GM10248 (cell line): ENCODE results near the gene RPAP2.

Experiments
- CTCF ChIA-PET: fragments of 300-600 bp; sonication (Branson Sonifier 250); formaldehyde crosslinking; extraction: SDS; loops from one replicate; lab custom pipeline; 2021; ENCODE audit warnings: antibody characterized with exemption; lab: Yijun Ruan, JAX
- POLR2A ChIA-PET: fragments of 350-650 bp; sonication (Branson Sonifier 250); formaldehyde crosslinking; extraction: SDS; loops from one replicate; lab custom pipeline; 2020; ENCODE audit warnings: antibody characterized with exemption; lab: Yijun Ruan, JAX
- DNase-seq: peaks from one replicate; pipeline ENCODE4 v3.0.0; 2012; ENCODE audit errors: extremely low spot score
- TF ChIP-seq, protein P1 (sequence below): IDR thresholded peaks from 2 replicates; pipeline ENCODE4 v1.5.1; 2012; ENCODE audit warnings: mild to moderate bottlenecking, low read depth; ENCODE audit errors: extremely low read depth, missing control alignments, control extremely low read depth

RPAP2 gene

DNA sequence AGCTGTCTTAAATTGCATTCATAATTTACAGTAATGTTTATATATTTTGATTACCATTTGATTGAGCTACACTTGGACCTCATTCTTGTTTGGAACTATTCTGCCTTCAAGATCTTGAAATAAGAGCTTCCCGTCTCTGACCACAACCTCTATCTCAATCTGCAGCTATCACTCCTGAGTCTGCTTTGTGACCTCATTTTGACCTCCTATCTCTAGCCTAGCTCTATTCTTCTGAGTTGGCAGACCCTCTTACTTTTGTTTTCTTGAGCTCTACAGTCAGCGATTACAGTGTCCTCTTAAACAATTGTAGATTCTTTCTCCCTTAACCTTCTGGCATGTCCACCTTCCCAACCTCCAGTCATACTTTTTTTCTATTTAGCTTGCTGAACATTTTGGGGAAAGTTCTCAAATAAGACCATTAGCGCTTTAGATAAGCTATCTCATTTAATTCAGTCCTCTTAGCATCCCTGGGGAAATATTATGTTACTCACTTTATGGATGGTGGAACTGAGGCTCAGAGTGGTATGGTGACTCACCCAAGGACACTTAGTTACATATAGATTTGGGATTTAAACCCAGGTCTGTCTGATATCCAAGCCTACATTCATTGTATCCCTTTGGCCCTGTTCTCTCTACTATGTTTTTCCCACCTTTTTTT lies 19.1 kb downstream of the RPAP2 start:
- ChIA-PET POLR2A (no interaction called here), CTCF (interaction anchor here (1.0 to 2.5 kb wide), 3 partner anchors 8 to 11 kb away, joined by 3 to 12 read pairs (median 4); no protein-coding TSS in a partner anchor)
- TF ChIP-seq, protein P1, sequence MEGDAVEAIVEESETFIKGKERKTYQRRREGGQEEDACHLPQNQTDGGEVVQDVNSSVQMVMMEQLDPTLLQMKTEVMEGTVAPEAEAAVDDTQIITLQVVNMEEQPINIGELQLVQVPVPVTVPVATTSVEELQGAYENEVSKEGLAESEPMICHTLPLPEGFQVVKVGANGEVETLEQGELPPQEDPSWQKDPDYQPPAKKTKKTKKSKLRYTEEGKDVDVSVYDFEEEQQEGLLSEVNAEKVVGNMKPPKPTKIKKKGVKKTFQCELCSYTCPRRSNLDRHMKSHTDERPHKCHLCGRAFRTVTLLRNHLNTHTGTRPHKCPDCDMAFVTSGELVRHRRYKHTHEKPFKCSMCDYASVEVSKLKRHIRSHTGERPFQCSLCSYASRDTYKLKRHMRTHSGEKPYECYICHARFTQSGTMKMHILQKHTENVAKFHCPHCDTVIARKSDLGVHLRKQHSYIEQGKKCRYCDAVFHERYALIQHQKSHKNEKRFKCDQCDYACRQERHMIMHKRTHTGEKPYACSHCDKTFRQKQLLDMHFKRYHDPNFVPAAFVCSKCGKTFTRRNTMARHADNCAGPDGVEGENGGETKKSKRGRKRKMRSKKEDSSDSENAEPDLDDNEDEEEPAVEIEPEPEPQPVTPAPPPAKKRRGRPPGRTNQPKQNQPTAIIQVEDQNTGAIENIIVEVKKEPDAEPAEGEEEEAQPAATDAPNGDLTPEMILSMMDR, result no peak
- DNase-seq, result no peak

DNA sequence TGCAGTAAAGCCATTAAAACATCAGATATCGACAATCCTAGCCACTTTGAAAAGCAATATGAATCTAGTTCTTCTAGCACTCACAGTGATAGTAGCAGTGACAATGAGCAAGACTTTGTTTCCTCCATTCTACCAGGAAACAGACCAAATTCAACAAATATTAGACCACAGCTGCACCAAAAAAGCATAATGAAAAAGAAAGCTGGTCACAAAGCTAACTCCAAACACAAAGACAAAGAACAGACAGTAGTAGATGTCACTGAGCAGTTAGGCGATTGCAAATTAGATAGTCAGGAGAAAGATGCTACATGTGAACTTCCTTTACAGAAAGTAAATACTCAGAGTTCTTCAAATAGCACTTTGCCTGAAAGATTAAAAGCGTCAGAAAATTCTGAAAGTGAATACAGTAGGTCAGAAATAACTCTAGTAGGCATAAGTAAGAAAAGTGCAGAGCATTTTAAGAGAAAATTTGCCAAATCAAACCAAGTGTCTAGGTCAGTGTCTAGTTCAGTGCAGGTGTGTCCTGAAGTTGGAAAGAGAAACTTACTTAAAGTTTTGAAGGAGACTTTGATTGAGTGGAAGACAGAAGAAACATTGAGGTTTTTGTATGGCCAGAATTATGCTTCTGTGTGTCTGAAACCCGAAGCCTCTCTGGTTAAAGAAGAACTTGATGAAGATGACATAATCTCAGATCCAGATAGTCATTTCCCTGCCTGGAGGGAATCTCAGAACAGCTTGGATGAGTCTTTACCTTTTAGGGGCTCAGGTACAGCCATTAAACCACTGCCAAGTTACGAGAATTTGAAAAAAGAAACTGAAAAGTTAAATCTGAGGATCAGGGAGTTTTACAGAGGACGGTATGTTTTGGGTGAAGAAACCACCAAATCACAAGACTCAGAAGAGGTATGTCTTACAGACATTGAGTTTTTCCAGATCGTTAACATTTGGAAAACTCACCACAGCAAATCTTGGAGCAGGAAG lies 24.9 kb downstream of the RPAP2 start:
- ChIA-PET POLR2A (no interaction called here), CTCF (no interaction called here)
- no peak for DNase-seq
- TF ChIP-seq, protein P1, result no peak

DNA sequence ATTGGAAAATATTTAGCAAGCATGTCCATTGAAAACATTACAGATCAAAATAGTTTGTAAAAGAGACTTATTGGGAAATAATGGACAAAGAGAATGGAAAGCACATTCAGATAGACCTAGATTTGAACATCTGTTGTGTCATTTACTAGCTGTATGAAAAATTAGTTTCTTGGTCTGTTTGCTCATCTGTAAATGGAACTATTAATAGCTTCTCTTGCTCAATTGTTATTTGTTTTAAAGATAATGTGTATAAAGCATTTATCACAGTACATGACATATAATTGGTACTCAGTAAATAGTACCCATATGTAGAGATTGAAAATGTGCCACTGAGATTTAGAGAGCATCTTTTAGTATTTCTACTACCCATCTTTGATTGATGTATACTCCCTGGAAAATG lies 25.9 kb downstream of the RPAP2 start:
- no peak for DNase-seq
- ChIA-PET CTCF (interaction anchor here (1.1 kb wide), 1 partner anchor 11 kb away, joined by 3 read pairs; no protein-coding TSS in a partner anchor), POLR2A (no interaction called here)
- TF ChIP-seq, protein P1, result no peak

DNA sequence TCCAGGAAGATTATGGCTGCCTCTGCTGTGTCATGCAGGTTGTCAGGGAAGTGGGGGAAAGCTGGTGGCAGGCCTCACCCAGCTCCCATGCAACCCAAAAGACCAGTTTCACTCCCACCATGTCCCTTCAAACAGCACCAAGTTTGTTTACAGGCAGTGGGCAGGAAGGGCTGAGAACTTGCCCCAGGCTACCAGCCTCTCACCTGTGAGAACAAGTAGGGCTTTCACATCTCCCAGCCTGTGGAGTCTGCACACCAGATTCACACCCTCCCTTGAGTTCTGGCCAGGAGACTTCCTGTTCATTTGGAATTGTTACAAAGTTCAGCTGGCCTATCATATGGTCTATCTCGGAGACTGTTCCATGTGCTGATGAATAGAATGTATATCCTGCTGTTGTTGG lies 27.8 kb downstream of the RPAP2 start:
- DNase-seq, result no peak
- ChIA-PET CTCF (interaction anchor here (1.1 to 1.8 kb wide), 3 partner anchors 8 to 17 kb away, joined by 3 to 8 read pairs (median 6); no protein-coding TSS in a partner anchor), POLR2A (no interaction called here)
- TF ChIP-seq, protein P1, result no peak

DNA sequence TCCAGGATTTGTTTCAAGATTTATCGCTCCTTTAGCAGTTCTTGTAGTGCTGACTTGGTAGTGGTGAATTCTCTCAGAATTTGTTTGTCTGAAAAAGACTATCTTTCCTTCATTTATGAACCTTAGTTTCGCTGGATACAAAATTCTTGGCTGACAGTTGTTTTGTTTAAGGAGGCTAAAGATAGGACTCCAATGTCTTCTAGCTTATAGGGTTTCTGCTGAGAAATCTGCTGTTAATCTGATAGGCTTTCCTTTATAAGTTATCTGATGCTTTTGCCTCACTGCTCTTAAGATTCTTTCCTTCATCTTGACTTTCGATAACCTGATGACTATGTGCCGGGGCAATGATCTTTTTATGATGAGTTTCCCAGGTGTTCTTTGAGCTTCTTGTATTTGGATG lies 28.9 kb downstream of the RPAP2 start:
- TF ChIP-seq, protein P1, result no peak
- no peak for DNase-seq
- CTCF ChIA-PET, result interaction anchor here (1.1 kb wide), 3 partner anchors 9 to 15 kb away, joined by 3 to 5 read pairs (median 4); no protein-coding TSS in a partner anchor
- POLR2A ChIA-PET, result no interaction called here

DNA sequence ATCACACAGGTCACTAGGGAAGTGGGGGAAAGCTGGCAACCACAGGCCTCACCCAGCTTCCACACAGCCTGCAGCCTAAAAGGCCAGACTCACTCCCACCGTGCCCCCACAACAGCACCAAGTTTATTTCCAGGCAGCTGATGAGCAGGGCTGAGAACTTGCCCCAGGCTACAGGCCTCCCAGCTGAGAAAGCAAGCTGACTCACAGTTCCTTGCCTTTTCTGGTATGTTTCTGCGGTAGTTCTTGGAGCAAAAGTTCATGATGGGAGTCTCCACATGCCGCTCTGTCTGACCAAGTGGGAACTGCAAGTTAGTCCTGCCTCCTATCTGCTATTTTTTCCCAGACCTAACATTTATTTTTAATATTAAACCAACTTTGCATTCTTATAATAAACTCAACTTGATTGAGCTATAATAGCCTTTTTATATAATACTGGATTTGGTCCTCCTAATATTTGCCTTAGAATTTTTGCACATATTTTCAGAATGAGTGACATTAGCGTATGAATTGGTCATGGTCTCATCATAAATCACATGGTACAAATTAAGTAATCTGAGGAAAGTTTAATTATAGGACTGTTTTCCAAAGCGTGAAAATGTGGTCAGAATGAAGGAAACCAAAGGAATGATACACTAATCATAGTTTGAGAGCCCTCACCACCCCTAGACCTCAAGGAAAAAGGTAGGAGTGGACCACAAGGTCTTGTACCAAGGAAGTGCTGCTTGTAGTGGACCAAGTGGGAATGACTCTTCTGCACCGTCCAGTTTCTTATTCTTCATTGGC lies 30.7 kb downstream of the RPAP2 start:
- TF ChIP-seq, protein P1, result no peak
- POLR2A ChIA-PET, result no interaction called here

More for the DNA sequence above, 30.7 kb downstream of the RPAP2 start:
- no peak for DNase-seq
- CTCF ChIA-PET, result interaction anchor here (1.2 to 1.3 kb wide), 2 partner anchors 15 to 22 kb away, joined by 3 to 4 read pairs; no protein-coding TSS in a partner anchor
